ENCODE results near the gene AP2A2.

The AP2A2 gene

DNA sequence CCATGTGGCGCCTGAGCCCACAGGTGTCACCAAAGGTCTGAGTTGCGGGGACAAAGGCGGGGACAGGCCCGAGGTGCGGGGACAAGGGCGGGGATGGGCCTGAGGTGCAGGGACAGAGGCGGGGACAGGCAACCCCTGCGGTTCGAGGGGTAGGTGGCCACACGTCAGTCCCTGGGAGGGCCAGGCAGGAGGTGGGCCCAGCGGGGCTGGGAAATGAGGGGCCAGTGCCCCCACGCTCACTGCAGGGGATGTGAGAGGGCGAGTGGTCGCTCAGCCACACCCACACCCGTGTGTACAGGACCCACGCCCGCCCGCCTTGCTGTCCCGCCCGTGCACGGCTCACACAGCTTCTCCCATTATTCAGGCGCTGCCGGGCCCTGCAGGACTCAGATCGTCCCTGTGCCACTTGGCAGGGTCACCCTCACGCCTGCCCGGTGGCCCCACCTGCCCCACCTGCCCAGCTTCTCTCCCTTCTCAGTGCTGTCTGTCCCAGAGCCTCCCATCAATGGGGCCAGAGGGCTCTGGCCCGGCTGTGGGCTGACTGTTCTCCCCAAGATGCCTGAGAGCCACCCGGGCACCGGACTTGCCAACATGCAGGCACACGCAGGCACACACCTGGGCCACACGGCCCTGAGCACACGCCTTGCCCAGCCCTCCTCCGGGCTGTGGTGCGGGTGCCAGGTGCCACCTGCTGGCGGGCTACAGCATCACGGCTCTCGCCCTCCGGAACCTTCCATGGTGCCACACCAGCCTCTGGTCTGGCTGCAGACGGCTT lies 125.1 kb downstream of the AP2A2 start:
- no peak overlapping the region for H3K9ac ChIP-seq (ENCODE audit: low read length in 5 of 5)
- H3K36me3 ChIP-seq (ENCODE audit: control insufficient read depth in 5 of 5, insufficient read depth in 5 of 5, low read length in 5 of 5): no peaks in the 10 kb centered on the region
- H3K4me1 ChIP-seq (ENCODE audit: control insufficient read depth in 5 of 5, insufficient read depth in 5 of 5, low read length in 5 of 5): no peaks in the 10 kb centered on the region
- no peak overlapping the region for H3K4me3 ChIP-seq (ENCODE audit: low read depth in 1 of 5, low read length in 5 of 5)
- peaks cover 25 to 63% (median 55%) of the 10 kb centered on the region in 5 donors for H3K27me3 ChIP-seq (ENCODE audit: control insufficient read depth in 5 of 5, insufficient read depth in 4 of 5, low read length in 5 of 5)
- no peaks in the 10 kb centered on the region for H3K9me3 ChIP-seq (ENCODE audit: control insufficient read depth in 5 of 5, low read length in 5 of 5)
- H3K27ac ChIP-seq (ENCODE audit: low read depth, low read length): no peak overlapping the region

DNA sequence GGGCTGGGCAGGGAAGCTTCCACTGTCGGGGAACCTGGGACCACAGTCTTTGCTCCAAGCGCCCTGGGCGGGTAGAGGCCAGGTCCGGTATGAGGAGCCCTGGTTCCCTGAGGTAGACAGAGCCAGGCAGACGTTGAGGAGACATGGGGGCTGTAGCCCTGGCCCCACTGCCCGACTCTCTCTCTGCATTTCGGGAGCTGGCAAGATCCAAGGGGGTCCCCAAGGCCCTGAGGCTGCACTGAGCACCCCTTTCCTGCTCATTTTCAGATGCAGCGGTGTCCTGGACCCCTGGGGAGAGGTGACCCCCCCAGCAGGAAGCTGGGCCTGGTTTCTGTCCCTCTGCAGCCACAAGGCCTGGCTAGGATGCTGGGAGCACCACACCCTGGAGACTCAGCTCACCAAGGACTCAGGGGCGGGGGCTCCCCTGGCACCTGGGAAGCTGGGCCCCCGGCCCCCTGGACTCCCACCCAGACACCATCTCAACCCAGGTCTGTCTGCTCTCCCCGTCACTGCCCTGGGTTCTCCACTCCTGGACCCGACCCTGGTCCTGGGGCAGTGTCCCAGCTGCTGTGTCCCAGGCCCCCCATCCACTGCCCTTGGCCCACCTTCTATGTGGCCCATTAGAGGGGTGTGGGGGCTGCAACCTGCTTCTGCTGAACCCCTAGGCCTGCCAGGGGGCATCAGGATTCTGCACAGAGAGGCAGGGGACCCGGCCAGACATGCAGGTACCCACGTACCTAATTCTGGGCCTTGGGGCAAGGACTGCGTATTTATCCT lies 125.9 kb downstream of the AP2A2 start:
- H3K9me3 ChIP-seq (ENCODE audit: control insufficient read depth in 5 of 5, low read length in 5 of 5): no peaks in the 10 kb centered on the region
- peaks cover 25 to 70% (median 62%) of the 10 kb centered on the region in 5 donors for H3K27me3 ChIP-seq (ENCODE audit: control insufficient read depth in 5 of 5, insufficient read depth in 4 of 5, low read length in 5 of 5)
- no peaks in the 10 kb centered on the region for H3K4me1 ChIP-seq (ENCODE audit: control insufficient read depth in 5 of 5, insufficient read depth in 5 of 5, low read length in 5 of 5)
- H3K36me3 ChIP-seq (ENCODE audit: control insufficient read depth in 5 of 5, insufficient read depth in 5 of 5, low read length in 5 of 5): no peaks in the 10 kb centered on the region
- H3K4me3 ChIP-seq (ENCODE audit: low read depth in 1 of 5, low read length in 5 of 5): no peak overlapping the region
- H3K27ac ChIP-seq (ENCODE audit: low read depth, low read length): no peak overlapping the region
- no peak overlapping the region for H3K9ac ChIP-seq (ENCODE audit: low read length in 5 of 5)

DNA sequence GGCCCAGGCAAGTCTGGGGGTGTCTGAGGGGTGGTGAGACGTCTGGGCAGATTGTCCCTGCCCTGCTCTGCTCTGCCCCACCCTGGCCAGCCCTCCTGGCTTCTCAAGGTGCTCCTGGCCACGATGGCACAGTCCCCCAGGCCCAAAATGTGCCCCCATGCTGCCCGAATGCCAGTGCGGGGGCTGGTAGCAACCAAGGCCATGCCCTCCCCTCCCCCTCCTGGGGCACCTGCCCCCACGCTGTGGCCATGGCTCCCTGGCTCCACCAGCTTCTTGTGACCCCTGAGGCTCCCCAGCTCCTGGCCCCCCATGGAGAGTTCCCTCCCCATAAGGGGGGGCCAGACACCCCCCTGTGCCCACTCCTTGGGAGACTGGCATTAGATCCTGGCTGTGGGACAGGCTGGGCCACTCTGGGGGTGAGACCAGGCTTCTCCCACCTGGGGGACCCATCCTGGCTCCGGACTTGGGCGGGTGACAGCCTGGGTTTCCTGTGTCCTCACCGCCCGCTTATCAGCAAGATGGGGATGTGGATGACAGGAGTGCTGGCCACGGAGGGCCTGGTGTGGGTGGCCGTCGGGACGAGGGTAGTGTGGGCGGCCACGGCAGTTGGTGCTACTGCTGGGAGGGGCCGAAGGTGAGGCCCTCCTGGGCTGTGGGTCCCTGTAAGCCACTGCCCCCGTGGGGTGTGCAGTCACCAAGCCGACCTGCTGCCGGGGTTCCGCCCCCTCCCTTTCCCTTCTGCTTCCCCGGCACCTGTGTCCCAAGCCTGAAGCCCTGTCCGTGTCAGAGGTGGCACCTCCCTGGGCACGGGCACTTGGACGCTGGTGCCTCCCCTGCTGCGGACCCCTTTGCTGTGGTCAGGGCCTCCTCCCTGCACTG lies 126.7 kb downstream of the AP2A2 start:
- Histone ChIP-seq H3K27me3 (ENCODE audit: control insufficient read depth in 5 of 5, insufficient read depth in 4 of 5, low read length in 5 of 5) (peaks cover 25 to 68% (median 62%) of the 10 kb centered on the region in 5 donors), H3K36me3 (ENCODE audit: control insufficient read depth in 5 of 5, insufficient read depth in 5 of 5, low read length in 5 of 5) (no peaks in the 10 kb centered on the region), H3K4me1 (ENCODE audit: control insufficient read depth in 5 of 5, insufficient read depth in 5 of 5, low read length in 5 of 5) (no peaks in the 10 kb centered on the region), H3K9me3 (ENCODE audit: control insufficient read depth in 5 of 5, low read length in 5 of 5) (no peaks in the 10 kb centered on the region), H3K27ac (ENCODE audit: low read depth, low read length) (no peak overlapping the region), H3K9ac (ENCODE audit: low read length in 5 of 5) (no peak overlapping the region), H3K4me3 (ENCODE audit: low read depth in 1 of 5, low read length in 5 of 5) (no peak overlapping the region)

- H3K27ac ChIP-seq (ENCODE audit: low read depth, low read length): no peak overlapping the region
- no peak overlapping the region for H3K4me3 ChIP-seq (ENCODE audit: low read depth in 1 of 5, low read length in 5 of 5)
- no peaks in the 10 kb centered on the region for H3K36me3 ChIP-seq (ENCODE audit: control insufficient read depth in 5 of 5, insufficient read depth in 5 of 5, low read length in 5 of 5)
- no peaks in the 10 kb centered on the region for H3K4me1 ChIP-seq (ENCODE audit: control insufficient read depth in 5 of 5, insufficient read depth in 5 of 5, low read length in 5 of 5)
- peaks cover 26 to 66% (median 56%) of the 10 kb centered on the region in 5 donors for H3K27me3 ChIP-seq (ENCODE audit: control insufficient read depth in 5 of 5, insufficient read depth in 4 of 5, low read length in 5 of 5)
- no peak overlapping the region for H3K9ac ChIP-seq (ENCODE audit: low read length in 5 of 5)
- no peaks in the 10 kb centered on the region for H3K9me3 ChIP-seq (ENCODE audit: control insufficient read depth in 5 of 5, low read length in 5 of 5)
Observed at GRCh38 chr11:1053121-1053901, 127.6 kb downstream of the AP2A2 start.

DNA sequence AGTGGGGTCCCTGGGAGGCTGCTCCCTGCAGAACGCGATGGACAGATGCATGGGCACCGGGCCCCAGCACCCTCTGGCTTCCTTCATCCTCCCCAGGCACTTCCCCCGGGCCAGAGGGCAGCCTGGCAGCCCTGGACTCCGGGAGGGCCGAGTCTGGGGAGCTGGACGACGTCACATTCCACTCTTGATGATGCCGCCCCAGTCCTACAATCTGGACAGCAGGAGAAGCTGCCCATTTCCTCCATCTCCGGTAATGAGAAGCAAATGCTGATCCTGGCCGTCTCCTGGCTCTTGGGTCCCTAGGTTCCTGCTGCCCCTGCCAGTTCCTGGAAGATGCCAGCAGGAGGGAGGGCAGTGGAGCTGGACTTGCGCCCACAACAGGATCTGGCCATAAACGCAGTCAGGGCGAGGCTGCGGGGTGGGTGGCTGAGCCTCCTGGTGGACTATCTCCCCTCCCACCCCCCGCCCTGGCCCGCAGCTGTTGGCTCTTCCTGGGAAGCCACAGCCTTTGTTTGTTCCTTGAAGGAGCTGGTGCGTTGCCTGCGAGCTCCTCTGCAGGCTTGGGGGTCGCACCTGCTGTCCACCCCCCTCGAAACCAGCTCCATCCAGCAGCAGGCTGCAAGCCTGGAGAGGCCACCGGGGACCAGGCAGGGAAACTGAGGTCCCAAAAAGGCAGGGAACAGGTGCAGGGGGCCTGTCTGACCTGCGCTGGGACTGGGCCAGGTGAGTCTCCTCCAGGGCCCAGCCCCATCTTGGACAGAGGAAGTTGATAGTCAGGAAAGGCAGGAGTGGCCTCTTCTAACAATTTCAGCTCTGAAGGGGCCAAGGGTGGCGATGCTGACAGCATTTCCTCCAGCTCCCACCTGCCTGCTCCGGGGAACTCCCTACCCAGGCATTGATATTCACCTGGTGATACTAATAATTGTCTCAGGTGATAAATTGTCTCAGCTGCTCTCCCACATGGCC lies 128.8 kb downstream of the AP2A2 start:
- H3K36me3 ChIP-seq (ENCODE audit: control insufficient read depth in 5 of 5, insufficient read depth in 5 of 5, low read length in 5 of 5): no peaks in the 10 kb centered on the region
- no peak overlapping the region for H3K27ac ChIP-seq (ENCODE audit: low read depth, low read length)
- H3K9me3 ChIP-seq (ENCODE audit: control insufficient read depth in 5 of 5, low read length in 5 of 5): no peaks in the 10 kb centered on the region
- H3K9ac ChIP-seq (ENCODE audit: low read length in 5 of 5): no peak overlapping the region
- no peak overlapping the region for H3K4me3 ChIP-seq (ENCODE audit: low read depth in 1 of 5, low read length in 5 of 5)
- no peaks in the 10 kb centered on the region for H3K4me1 ChIP-seq (ENCODE audit: control insufficient read depth in 5 of 5, insufficient read depth in 5 of 5, low read length in 5 of 5)
- peaks cover 23 to 56% (median 48%) of the 10 kb centered on the region in 5 donors for H3K27me3 ChIP-seq (ENCODE audit: control insufficient read depth in 5 of 5, insufficient read depth in 4 of 5, low read length in 5 of 5)

DNA sequence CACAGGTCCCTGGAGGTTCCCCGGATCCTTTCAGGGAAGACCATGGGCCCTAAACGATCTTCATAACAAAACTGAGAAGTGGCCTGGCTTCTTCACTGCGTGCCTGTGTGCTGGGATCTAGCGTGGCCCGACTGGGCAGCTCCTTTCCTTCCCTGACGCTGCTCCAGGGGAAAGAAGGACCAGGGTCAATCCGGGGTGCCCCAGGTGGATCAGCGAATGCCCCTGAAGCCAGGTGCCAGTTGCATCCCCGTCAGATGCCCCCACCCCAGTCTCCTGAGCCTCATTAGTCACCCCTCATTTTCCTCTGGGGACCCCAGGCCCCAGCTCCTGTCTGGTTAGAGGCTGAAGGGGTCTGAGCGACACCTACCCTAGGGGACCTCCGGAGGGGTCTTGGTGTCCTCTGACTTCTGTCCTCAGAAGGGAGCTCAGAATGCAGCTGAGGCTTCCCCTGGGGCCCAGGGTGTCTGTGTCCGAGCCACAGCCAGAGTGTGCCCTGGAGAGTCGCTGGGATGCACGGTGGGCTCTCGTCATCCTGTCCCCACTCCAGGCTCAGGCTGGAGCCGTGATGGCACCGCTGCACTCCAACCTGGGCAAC lies 129.5 kb downstream of the AP2A2 start:
- Histone ChIP-seq H3K9me3 (ENCODE audit: control insufficient read depth in 5 of 5, low read length in 5 of 5) (no peaks in the 10 kb centered on the region), H3K36me3 (ENCODE audit: control insufficient read depth in 5 of 5, insufficient read depth in 5 of 5, low read length in 5 of 5) (no peaks in the 10 kb centered on the region), H3K4me3 (ENCODE audit: low read depth in 1 of 5, low read length in 5 of 5) (no peak overlapping the region), H3K4me1 (ENCODE audit: control insufficient read depth in 5 of 5, insufficient read depth in 5 of 5, low read length in 5 of 5) (no peaks in the 10 kb centered on the region), H3K27ac (ENCODE audit: low read depth, low read length) (no peak overlapping the region), H3K9ac (ENCODE audit: low read length in 5 of 5) (no peak overlapping the region), H3K27me3 (ENCODE audit: control insufficient read depth in 5 of 5, insufficient read depth in 4 of 5, low read length in 5 of 5) (peaks cover 19 to 52% (median 43%) of the 10 kb centered on the region in 5 donors)

GRCh38 chr11:1055990-1056771 lies 130.5 kb downstream of the AP2A2 start:
- H3K27ac ChIP-seq (ENCODE audit: low read depth, low read length): no peak overlapping the region
- peaks cover 19 to 51% (median 35%) of the 10 kb centered on the region in 5 donors for H3K27me3 ChIP-seq (ENCODE audit: control insufficient read depth in 5 of 5, insufficient read depth in 4 of 5, low read length in 5 of 5)

GRCh38 chr11:1057806-1058205 lies 132.1 kb downstream of the AP2A2 start:
- Histone ChIP-seq H3K4me1 (ENCODE audit: control insufficient read depth in 5 of 5, insufficient read depth in 5 of 5, low read length in 5 of 5) (peaks cover 0 to 3% (median 0%) of the 10 kb centered on the region in 5 donors), H3K27ac (ENCODE audit: low read depth, low read length) (no peak overlapping the region), H3K9me3 (ENCODE audit: control insufficient read depth in 5 of 5, low read length in 5 of 5) (peaks cover 0 to 9% (median 7%) of the 10 kb centered on the region in 5 donors), H3K9ac (ENCODE audit: low read length in 5 of 5) (no peak overlapping the region), H3K27me3 (ENCODE audit: control insufficient read depth in 5 of 5, insufficient read depth in 4 of 5, low read length in 5 of 5) (peaks cover 17 to 42% (median 33%) of the 10 kb centered on the region in 5 donors), H3K36me3 (ENCODE audit: control insufficient read depth in 5 of 5, insufficient read depth in 5 of 5, low read length in 5 of 5) (no peaks in the 10 kb centered on the region), H3K4me3 (ENCODE audit: low read depth in 1 of 5, low read length in 5 of 5) (no peak overlapping the region)

More at GRCh38 chr11:1055990-1056771, 130.5 kb downstream of the AP2A2 start:
- Histone ChIP-seq H3K9me3 (ENCODE audit: control insufficient read depth in 5 of 5, low read length in 5 of 5) (no peaks in the 10 kb centered on the region), H3K9ac (ENCODE audit: low read length in 5 of 5) (no peak overlapping the region), H3K36me3 (ENCODE audit: control insufficient read depth in 5 of 5, insufficient read depth in 5 of 5, low read length in 5 of 5) (no peaks in the 10 kb centered on the region), H3K4me1 (ENCODE audit: control insufficient read depth in 5 of 5, insufficient read depth in 5 of 5, low read length in 5 of 5) (peaks cover 0 to 3% (median 0%) of the 10 kb centered on the region in 5 donors), H3K4me3 (ENCODE audit: low read depth in 1 of 5, low read length in 5 of 5) (no peak overlapping the region)

Data from subcutaneous abdominal adipose tissue (tissue), 5 donors.